ENCODE data around the gene CCNJ.
A peak's percentile ranks its signal among the peaks of the same experiment; 100 is the strongest.
"Not testable (repeated sequence)": the region's sequence is repeated elsewhere in the genome, so short reads cannot be mapped to it uniquely, and the experiment has no call there.

Gene CCNJ

GRCh38 chr10:96043033-96043892 lies at the start of gene CCNJ:
Gene CCNJ, plus strand, starts transcription at chr10:96043583. Its CDS starts 811 bp downstream, at chr10:96044394.
- DNase-seq = peak; percentile 78 to 82

- DNase-seq = not testable (repeated sequence)
Observed at GRCh38 chr10:95994376-95994775, 49.0 kb upstream of the CCNJ start.

- DNase-seq = no peak
Observed at GRCh38 chr10:95998255-95998784, 45.1 kb upstream of the CCNJ start.

GRCh38 chr10:96013956-96014355 lies 29.4 kb upstream of the CCNJ start:
- no peak for DNase-seq

GRCh38 chr10:96014473-96015102 lies 28.8 kb upstream of the CCNJ start:
- no peak for DNase-seq

GRCh38 chr10:96017191-96017687 lies 26.1 kb upstream of the CCNJ start:
- DNase-seq = peak; percentile 18 to 54

GRCh38 chr10:96021332-96021731 lies 22.1 kb upstream of the CCNJ start:
- no peak for DNase-seq

- no peak for DNase-seq
Observed at GRCh38 chr10:96022739-96023138, 20.6 kb upstream of the CCNJ start.

GRCh38 chr10:96023168-96023567 lies 20.2 kb upstream of the CCNJ start:
- DNase-seq = no peak

- DNase-seq = no peak
Observed at GRCh38 chr10:96025566-96025965, 17.8 kb upstream of the CCNJ start.

- DNase-seq = no peak
Observed at GRCh38 chr10:96034625-96035024, 8.8 kb upstream of the CCNJ start.

- no peak for DNase-seq
Observed at GRCh38 chr10:96038476-96039387, 4.7 kb upstream of the CCNJ start.

GRCh38 chr10:96041146-96041545 lies 2.2 kb upstream of the CCNJ start:
- no peak for DNase-seq

- peak; percentile 44 to 48 for DNase-seq
Observed at GRCh38 chr10:96043893-96044715, 721 bp downstream of the CCNJ start.

- DNase-seq = no peak
Observed at GRCh38 chr10:96044736-96045135, 1.4 kb downstream of the CCNJ start.

GRCh38 chr10:96046546-96046945 lies 3.2 kb downstream of the CCNJ start:
- DNase-seq = no peak

- DNase-seq = no peak
Observed at GRCh38 chr10:96047004-96047649, 3.7 kb downstream of the CCNJ start.

- DNase-seq = not testable (repeated sequence)
Observed at GRCh38 chr10:96047925-96048324, 4.5 kb downstream of the CCNJ start.

- DNase-seq = no peak
Observed at GRCh38 chr10:96049340-96049739, 6.0 kb downstream of the CCNJ start.

- DNase-seq = no peak
Observed at GRCh38 chr10:96053985-96054384, 10.6 kb downstream of the CCNJ start.

- DNase-seq = no peak
Observed at GRCh38 chr10:96056787-96057186, 13.4 kb downstream of the CCNJ start.

All from activated CD4-positive, alpha-beta T cell treated with anti-CD3 and anti-CD28 coated beads for 4 hours (primary cell).